Peyer's patch (tissue), 4 donors: ENCODE results near the gene HOXD11. TPM values are rescaled to one million over a fixed set of nuclear protein-coding genes. Genes with fewer than 3 reads are reported as not detected.

Source experiments
- DNase-seq, 3 donors: peaks; one replicate each; pipeline ENCODE4 v3.0.0-alpha.2; 2017 to 2019
- H3K27ac ChIP-seq, 4 donors: fragments of 200-600 bp; sonication (generic); one replicate each; pipeline ENCODE4 v1.5.1; 2016 to 2019
- H3K27me3 ChIP-seq, 2 donors: fragments of 200-600 bp; sonication (generic); one replicate each; pipeline ENCODE4 v1.5.1; 2019
- H3K36me3 ChIP-seq, 3 donors: fragments of 200-600 bp; sonication (generic); one replicate each; pipeline ENCODE4 v1.5.1; 2016 to 2019
- H3K4me1 ChIP-seq, 4 donors: fragments of 200-600 bp; sonication (generic); one replicate each; pipeline ENCODE4 v1.5.1; 2016 to 2019
- H3K4me3 ChIP-seq, 4 donors: fragments of 200-600 bp; sonication (generic); 1 replicate in 3 of 4; 2 replicates in 1 of 4; pipeline ENCODE4 v1.5.1; 2016 to 2019; ENCODE audit warnings: mild to moderate bottlenecking in 1 of 4
- H3K9me3 ChIP-seq, 4 donors: fragments of 200-600 bp; sonication (generic); one replicate each; pipeline ENCODE4 v1.5.1; 2016 to 2019; ENCODE audit warnings: mild to moderate bottlenecking in 1 of 4
- POLR2A ChIP-seq, 2 donors: fragments of 450-650 bp; IDR thresholded peaks; one replicate each; pipeline ENCODE4 v1.5.1; 2017; ENCODE audit warnings: antibody characterized with exemption in 2 of 2, mild to moderate bottlenecking in 2 of 2, moderate library complexity in 2 of 2
- total RNA-seq, 4 donors: library from RNA; depleted of rRNA; stranded (reverse); fragments of >200 nt; gene quantifications; one replicate each; pipeline ENCODE4 v1.1.0, GENCODE V29; 2016
- TF ChIP-seq, protein P1 (sequence below), 6 experiments: fragments of 450-650 bp in 4 of 6; fragments of 200-600 bp in 2 of 6; sonication (generic) in 1 of 6; IDR thresholded peaks; one replicate each; pipeline ENCODE4 v1.5.1; 2017 to 2019; ENCODE audit warnings: antibody characterized with exemption in 6 of 6, mild to moderate bottlenecking in 3 of 6, moderate library complexity in 1 of 6

Gene HOXD11
- total RNA-seq, 4 donors from 2014 or later = not detected

DNA sequence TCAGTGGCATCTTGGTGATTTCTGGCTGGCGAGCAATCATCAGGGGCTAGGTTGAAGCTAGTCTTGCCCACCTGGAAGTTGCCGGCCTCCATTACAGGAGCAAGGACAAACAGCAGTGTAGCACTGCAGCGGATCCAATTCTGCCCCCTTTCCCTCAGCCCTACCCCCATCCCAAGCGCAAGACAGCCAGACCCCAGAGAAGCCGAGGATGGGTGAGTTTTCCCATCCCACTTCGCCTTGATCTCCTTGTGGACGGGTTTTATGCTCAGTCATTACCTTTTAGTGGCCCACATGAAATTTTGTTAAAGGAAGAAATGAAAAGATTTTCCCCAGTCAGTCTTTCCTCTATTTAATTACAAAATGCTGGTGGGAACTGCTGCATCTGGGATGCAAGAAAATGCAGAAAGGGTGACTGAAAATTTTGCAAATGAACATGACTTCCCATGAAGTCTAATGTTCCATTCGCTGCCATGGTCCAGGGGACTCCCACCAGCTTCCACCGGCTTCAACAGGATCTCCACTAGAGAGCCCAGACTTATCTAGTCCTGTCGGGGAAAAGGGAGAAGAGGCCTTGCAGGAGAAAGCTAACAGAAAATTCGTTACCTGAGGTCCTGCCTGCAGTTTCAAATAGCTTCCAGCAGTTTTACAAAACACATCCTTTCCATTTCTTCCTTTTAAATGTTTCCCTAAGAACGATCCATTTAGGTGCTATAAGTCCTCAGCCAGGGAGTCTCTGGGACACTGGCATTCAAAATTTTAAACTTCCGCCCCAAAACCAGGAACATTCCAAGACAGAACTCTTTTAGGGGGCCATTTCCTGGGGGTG is 13.5 kb downstream of the HOXD11 start:
- peaks cover 0 to 4% (median 0%) of the 10 kb centered on the region in 4 donors for H3K9me3 ChIP-seq
- peaks cover 0 to 83% of the 10 kb centered on the region in 2 donors for H3K27me3 ChIP-seq
- H3K4me1 ChIP-seq = peaks cover 0 to 26% (median 0%) of the 10 kb centered on the region in 4 donors
- no peak overlapping the region for H3K4me3 ChIP-seq
- DNase-seq = no peak
- no peak for TF ChIP-seq POLR2A (IDR thresholded peaks at IDR 0.05)
- TF ChIP-seq, protein P1, sequence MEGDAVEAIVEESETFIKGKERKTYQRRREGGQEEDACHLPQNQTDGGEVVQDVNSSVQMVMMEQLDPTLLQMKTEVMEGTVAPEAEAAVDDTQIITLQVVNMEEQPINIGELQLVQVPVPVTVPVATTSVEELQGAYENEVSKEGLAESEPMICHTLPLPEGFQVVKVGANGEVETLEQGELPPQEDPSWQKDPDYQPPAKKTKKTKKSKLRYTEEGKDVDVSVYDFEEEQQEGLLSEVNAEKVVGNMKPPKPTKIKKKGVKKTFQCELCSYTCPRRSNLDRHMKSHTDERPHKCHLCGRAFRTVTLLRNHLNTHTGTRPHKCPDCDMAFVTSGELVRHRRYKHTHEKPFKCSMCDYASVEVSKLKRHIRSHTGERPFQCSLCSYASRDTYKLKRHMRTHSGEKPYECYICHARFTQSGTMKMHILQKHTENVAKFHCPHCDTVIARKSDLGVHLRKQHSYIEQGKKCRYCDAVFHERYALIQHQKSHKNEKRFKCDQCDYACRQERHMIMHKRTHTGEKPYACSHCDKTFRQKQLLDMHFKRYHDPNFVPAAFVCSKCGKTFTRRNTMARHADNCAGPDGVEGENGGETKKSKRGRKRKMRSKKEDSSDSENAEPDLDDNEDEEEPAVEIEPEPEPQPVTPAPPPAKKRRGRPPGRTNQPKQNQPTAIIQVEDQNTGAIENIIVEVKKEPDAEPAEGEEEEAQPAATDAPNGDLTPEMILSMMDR (IDR thresholded peaks at IDR 0.05) = no peak
- H3K36me3 ChIP-seq = no peaks in the 10 kb centered on the region
- no peak overlapping the region for H3K27ac ChIP-seq

DNA sequence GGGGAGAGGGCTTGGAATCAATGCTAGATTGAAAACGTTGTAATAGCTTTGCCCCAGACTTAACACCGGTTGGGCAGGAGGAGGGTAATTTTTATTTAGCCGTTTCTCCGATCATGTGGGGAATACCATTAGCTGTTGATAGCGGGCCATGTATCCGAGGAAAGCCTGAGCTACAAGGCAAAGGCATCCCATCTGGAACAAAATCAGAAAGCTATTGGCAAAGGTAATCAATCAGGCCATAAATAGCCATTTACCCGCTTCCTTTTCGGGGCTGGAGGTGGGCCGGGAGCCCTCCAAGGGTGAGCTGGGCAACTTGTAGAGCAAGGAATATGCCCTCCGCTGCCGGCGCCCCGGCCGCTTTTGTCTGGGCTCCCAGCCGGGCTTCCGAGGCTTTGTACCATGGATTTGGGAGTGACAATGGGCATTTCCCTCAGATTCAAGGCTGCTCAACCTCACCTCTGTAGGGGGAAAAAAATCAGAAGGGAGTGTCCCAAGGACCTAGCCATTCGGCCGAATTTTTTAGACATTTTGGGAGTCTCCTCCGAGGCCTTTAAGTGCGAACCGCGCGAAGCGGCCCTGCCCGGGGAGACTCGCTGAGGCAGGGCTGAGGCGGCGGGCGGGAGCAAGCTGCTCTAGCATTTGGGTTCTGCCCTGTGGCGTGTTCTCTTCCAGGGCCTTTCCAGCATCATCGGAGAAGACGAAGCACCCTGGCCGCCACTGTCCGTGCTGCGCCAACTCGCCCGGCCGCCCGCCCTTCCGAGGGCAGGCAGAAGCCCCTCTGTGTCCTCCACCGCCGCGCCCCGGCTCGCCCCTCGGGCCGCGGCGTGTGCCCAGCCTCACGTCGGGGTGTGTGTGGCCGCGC is 14.3 kb downstream of the HOXD11 start:
- Histone ChIP-seq H3K27me3 (peaks cover 0 to 74% of the 10 kb centered on the region in 2 donors), H3K9me3 (peaks cover 0 to 4% (median 0%) of the 10 kb centered on the region in 4 donors), H3K27ac (no peak overlapping the region), H3K4me1 (peaks cover 0 to 19% (median 0%) of the 10 kb centered on the region in 4 donors), H3K36me3 (no peaks in the 10 kb centered on the region), H3K4me3 (peak overlapping the region in 2 of 4 donors; percentile 57 to 63)
- peak in 1 of 3 donors; percentile 44 for DNase-seq
- no peak for TF ChIP-seq POLR2A (IDR thresholded peaks at IDR 0.05)
- TF ChIP-seq, protein P1 (IDR thresholded peaks at IDR 0.05) = no peak

DNA sequence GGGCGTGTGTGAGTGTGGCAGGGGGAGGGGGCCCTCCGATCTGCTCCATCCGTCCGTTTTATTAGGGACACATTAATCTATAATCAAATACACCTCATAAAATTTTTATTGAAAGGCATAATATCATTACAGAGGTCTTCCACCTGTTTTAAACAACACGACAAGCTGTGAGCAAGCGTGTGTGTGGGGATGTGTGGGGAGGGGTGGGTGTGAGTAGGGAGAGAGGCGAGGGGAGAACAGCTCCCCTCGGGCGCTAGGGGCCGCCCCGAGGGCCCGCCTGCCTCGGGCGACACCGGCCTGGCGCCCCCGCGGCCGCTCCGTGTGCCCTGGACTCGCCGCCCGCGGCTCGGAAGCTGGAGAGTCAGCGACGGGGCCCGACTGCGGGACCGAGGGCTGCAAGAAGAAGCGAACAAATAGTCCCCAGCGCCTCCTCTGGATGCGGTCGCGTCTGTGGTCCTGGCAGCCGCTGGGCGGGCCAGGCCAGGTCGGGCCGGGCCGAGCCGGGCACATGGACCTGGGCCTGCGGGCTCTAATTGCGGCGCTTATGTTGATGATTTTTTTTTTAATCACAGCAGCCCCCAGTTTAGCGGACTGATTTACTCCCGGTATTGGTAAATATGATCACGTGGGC is 15.1 kb downstream of the HOXD11 start:
- TF ChIP-seq POLR2A (IDR thresholded peaks at IDR 0.05) = no peak
- TF ChIP-seq, protein P1 (IDR thresholded peaks at IDR 0.05) = no peak
- H3K4me3 ChIP-seq = peak overlapping the region; percentile 10 to 63 (median 47)
- no peaks in the 10 kb centered on the region for H3K36me3 ChIP-seq
- peaks cover 0 to 17% (median 0%) of the 10 kb centered on the region in 4 donors for H3K4me1 ChIP-seq
- peak in 1 of 3 donors; percentile 70 for DNase-seq
- peak overlapping the region in 3 of 4 donors; percentile 1 to 49 (median 41) for H3K27ac ChIP-seq
- peaks cover 0 to 67% of the 10 kb centered on the region in 2 donors for H3K27me3 ChIP-seq
- peaks cover 0 to 4% (median 0%) of the 10 kb centered on the region in 4 donors for H3K9me3 ChIP-seq

DNA sequence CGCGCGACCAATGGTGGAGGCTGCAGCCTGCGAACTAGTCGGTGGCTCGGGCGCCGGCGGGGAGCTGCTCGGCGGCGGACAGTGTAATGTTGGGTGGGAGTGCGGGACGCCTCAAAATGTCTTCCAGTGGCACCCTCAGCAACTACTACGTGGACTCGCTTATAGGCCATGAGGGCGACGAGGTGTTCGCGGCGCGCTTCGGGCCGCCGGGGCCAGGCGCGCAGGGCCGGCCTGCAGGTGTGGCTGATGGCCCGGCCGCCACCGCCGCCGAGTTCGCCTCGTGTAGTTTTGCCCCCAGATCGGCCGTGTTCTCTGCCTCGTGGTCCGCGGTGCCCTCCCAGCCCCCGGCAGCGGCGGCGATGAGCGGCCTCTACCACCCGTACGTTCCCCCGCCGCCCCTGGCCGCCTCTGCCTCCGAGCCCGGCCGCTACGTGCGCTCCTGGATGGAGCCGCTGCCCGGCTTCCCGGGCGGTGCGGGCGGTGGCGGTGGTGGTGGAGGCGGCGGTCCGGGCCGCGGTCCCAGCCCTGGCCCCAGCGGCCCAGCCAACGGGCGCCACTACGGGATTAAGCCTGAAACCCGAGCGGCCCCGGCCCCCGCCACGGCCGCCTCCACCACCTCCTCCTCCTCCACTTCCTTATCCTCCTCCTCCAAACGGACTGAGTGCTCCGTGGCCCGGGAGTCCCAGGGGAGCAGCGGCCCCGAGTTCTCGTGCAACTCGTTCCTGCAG is 15.8 kb downstream of the HOXD11 start, which contains the start of gene HOXD9:
TSS of gene HOXD9 (plus strand) at position 37 of the 728 bp plus-strand sequence. CDS start at position 87, 50 bp downstream.
- Histone ChIP-seq H3K36me3 (no peaks in the 10 kb centered on the region), H3K4me3 (peak within 1 kb of the TSS; percentile 10 to 63 (median 47)), H3K4me1 (peaks cover 0 to 17% (median 0%) of the 10 kb centered on the region in 4 donors), H3K9me3 (peaks cover 0 to 4% (median 0%) of the 10 kb centered on the region in 4 donors), H3K27me3 (peaks cover 0 to 60% of the 10 kb centered on the region in 2 donors), H3K27ac (peak within 1 kb of the TSS; percentile 4 to 49 (median 44))
- DNase-seq = peak; percentile 38 to 77 (median 50)
- TF ChIP-seq POLR2A (IDR thresholded peaks at IDR 0.05) = no peak
- TF ChIP-seq, protein P1 (IDR thresholded peaks at IDR 0.05) = no peak
